Measurements from ENCODE around the gene CSMD2.

DNA sequence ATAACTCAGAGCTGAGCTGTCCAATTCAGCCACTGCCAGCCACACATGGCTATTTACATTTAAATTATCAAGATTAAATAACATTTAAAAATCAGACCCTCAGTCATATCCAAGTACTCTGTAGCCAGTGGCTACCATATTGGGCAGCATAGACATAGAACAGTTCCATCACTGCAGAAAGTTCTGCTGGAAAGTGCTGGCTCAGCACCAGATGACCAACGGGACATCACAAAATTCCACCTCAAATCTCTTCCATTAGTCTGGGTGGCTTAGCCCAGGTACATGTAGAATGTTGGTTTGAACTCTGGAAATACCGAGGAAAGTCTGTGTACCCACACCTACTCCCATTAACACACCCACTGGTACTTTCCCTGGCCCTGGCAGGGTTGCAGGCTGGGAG, 563.3 kb downstream of the CSMD2 start:
- TF ChIP-seq POLR2AphosphoS5 (IDR thresholded peaks at IDR 0.05; ENCODE audit: low read depth, low read length): no peak
- TF ChIP-seq, protein P1, sequence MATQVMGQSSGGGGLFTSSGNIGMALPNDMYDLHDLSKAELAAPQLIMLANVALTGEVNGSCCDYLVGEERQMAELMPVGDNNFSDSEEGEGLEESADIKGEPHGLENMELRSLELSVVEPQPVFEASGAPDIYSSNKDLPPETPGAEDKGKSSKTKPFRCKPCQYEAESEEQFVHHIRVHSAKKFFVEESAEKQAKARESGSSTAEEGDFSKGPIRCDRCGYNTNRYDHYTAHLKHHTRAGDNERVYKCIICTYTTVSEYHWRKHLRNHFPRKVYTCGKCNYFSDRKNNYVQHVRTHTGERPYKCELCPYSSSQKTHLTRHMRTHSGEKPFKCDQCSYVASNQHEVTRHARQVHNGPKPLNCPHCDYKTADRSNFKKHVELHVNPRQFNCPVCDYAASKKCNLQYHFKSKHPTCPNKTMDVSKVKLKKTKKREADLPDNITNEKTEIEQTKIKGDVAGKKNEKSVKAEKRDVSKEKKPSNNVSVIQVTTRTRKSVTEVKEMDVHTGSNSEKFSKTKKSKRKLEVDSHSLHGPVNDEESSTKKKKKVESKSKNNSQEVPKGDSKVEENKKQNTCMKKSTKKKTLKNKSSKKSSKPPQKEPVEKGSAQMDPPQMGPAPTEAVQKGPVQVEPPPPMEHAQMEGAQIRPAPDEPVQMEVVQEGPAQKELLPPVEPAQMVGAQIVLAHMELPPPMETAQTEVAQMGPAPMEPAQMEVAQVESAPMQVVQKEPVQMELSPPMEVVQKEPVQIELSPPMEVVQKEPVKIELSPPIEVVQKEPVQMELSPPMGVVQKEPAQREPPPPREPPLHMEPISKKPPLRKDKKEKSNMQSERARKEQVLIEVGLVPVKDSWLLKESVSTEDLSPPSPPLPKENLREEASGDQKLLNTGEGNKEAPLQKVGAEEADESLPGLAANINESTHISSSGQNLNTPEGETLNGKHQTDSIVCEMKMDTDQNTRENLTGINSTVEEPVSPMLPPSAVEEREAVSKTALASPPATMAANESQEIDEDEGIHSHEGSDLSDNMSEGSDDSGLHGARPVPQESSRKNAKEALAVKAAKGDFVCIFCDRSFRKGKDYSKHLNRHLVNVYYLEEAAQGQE (IDR thresholded peaks at IDR 0.05; ENCODE audit: insufficient read depth in 1 of 2, low read depth in 2 of 2, low read length in 2 of 2): no peak
- TF ChIP-seq TAF1 (IDR thresholded peaks at IDR 0.05; ENCODE audit: borderline replicate concordance, insufficient read depth, low read length): no peak
- no peak for TF ChIP-seq SIN3A (IDR thresholded peaks at IDR 0.05; ENCODE audit: borderline replicate concordance, insufficient read depth, low read length)

Measured in PFSK-1 (cell line).